Caco-2 (cell line): ENCODE data around the gene SDCBP2. TPM values are rescaled to one million over a fixed set of nuclear protein-coding genes. Genes with fewer than 3 reads are reported as not detected.

Experiments
- BruUV-seq: library from RNA; stranded (reverse); fragments of 400-500 nt; replicated peaks from 2 replicates; lab custom pipeline; 2021; lab: Mats Ljungman, UMichigan
- CTCF ChIA-PET: fragments of 300-600 bp; sonication (Branson Sonifier 250); formaldehyde crosslinking; loops from one replicate; lab custom pipeline; 2022; ENCODE audit warnings: antibody characterized with exemption; lab: Charles Lee
- POLR2A ChIA-PET: fragments of 300-600 bp; sonication (Branson Sonifier 250); formaldehyde crosslinking; loops from one replicate; lab custom pipeline; 2022; ENCODE audit warnings: antibody characterized with exemption; lab: Charles Lee
- DNase-seq, 2 experiments: peaks; one replicate each; pipeline versions ENCODE4 v3.0.0 to v3.0.0-alpha.2; 2020 to 2022
- H3K27me3 ChIP-seq: replicated peaks from 2 replicates; pipeline ENCODE4 v1.6.0; 2011; ENCODE audit warnings: low read length; ENCODE audit not compliant: control insufficient read depth, insufficient read depth
- H3K36me3 ChIP-seq: 2 replicates; pipeline ENCODE4 v1.5.1; 2011; ENCODE audit warnings: low read length; ENCODE audit not compliant: control insufficient read depth, insufficient read depth
- H3K4me1 ChIP-seq: fragments of 250-450 bp; sonication (Bioruptor Pico); 2 replicates; pipeline ENCODE4 v1.5.1; 2020; ENCODE audit warnings: mild to moderate bottlenecking
- H3K4me3 ChIP-seq: 2 replicates; pipeline ENCODE4 v1.5.1; 2011; ENCODE audit warnings: low read depth, mild to moderate bottlenecking, control low read depth, low read length
- H3K9me3 ChIP-seq: fragments of 250-450 bp; sonication (Bioruptor Pico); 2 replicates; pipeline ENCODE4 v1.5.1; 2020; ENCODE audit warnings: mild to moderate bottlenecking, moderate library complexity
- H3K27ac Mint-ChIP-seq: one replicate; pipeline ENCODE4 v1.8.0; 2022; ENCODE audit warnings: mixed read lengths; ENCODE audit not compliant: unreplicated experiment
- H3K27me3 Mint-ChIP-seq: one replicate; pipeline ENCODE4 v1.8.0; 2022; ENCODE audit warnings: mixed read lengths; ENCODE audit not compliant: insufficient read depth, unreplicated experiment
- H3K36me3 Mint-ChIP-seq: one replicate; pipeline ENCODE4 v1.8.0; 2022; ENCODE audit warnings: mild to moderate bottlenecking, mixed read lengths; ENCODE audit not compliant: insufficient read depth, unreplicated experiment
- H3K4me1 Mint-ChIP-seq: one replicate; pipeline ENCODE4 v1.8.0; 2022; ENCODE audit warnings: low read depth, mixed read lengths; ENCODE audit not compliant: unreplicated experiment
- H3K4me3 Mint-ChIP-seq: one replicate; pipeline ENCODE4 v1.8.0; 2022; ENCODE audit warnings: mild to moderate bottlenecking, moderate library complexity, mixed read lengths; ENCODE audit not compliant: unreplicated experiment
- H3K9me3 Mint-ChIP-seq: one replicate; pipeline ENCODE4 v1.8.0; 2022; ENCODE audit warnings: mixed read lengths; ENCODE audit not compliant: unreplicated experiment
- CTCF ChIP-seq, 2 experiments: fragments of 200-600 bp in 1 of 2; IDR thresholded peaks; 1 replicate in 1 of 2; 2 replicates in 1 of 2; pipeline versions ENCODE4 v1.5.1 to v1.8.0; 2011 to 2022; ENCODE audit warnings: antibody characterized with exemption in 1 of 2, control low read depth in 1 of 2, inconsistent platforms in 1 of 2, low read depth in 1 of 2, low read length in 1 of 2, mild to moderate bottlenecking in 1 of 2, moderate library complexity in 1 of 2; ENCODE audit not compliant: insufficient read depth in 1 of 2, severe bottlenecking in 1 of 2, unreplicated experiment in 1 of 2
- intact Hi-C: fragments of 100-400 bp; cut with micrococcal nuclease; formaldehyde crosslinking; loops from one replicate; pipeline ENCODE4 v1.10.0; 2022; ENCODE audit not compliant: unreplicated experiment
- total RNA-seq: library from RNA; stranded (reverse); gene quantifications from 2 replicates; pipeline ENCODE4 v1.2.3, GENCODE V29; 2022

The SDCBP2 gene
- total RNA-seq, 1 experiment from 2014 or later: 2.0 TPM

GRCh38 chr20:1373036-1373435, 44.1 kb upstream of the SDCBP2 start:
- H3K36me3 Mint-ChIP-seq: peaks cover 57% of the 10 kb centered on the region
- no peaks in the 10 kb centered on the region for H3K27me3 Mint-ChIP-seq
- Histone ChIP-seq H3K4me1 (0 out of 2 replicates have a peak, but pooled peaks cover 4% of the 10 kb centered on the region), H3K4me3 (no peak overlapping the region), H3K9me3 (no peaks in the 10 kb centered on the region), H3K36me3 (peaks cover 3% of the 10 kb centered on the region; the same call in 1 of the 2 replicates), H3K27me3 (no peaks in the 10 kb centered on the region)
- no peak overlapping the region for H3K27ac Mint-ChIP-seq
- DNase-seq: no peak
- H3K9me3 Mint-ChIP-seq: no peaks in the 10 kb centered on the region
- ChIA-PET CTCF (no interaction called here), POLR2A (no interaction called here)
- peaks cover 7% of the 10 kb centered on the region for H3K4me1 Mint-ChIP-seq
- TF ChIP-seq CTCF (IDR thresholded peaks at IDR 0.05; ENCODE audit: insufficient read depth in 1 of 2, low read depth in 1 of 2, low read length in 1 of 2, severe bottlenecking in 1 of 2, unreplicated experiment in 1 of 2): no peak
- no peak overlapping the region for H3K4me3 Mint-ChIP-seq
- BruUV-seq: no TSS peak
- intact Hi-C loops: no loop called here

DNA sequence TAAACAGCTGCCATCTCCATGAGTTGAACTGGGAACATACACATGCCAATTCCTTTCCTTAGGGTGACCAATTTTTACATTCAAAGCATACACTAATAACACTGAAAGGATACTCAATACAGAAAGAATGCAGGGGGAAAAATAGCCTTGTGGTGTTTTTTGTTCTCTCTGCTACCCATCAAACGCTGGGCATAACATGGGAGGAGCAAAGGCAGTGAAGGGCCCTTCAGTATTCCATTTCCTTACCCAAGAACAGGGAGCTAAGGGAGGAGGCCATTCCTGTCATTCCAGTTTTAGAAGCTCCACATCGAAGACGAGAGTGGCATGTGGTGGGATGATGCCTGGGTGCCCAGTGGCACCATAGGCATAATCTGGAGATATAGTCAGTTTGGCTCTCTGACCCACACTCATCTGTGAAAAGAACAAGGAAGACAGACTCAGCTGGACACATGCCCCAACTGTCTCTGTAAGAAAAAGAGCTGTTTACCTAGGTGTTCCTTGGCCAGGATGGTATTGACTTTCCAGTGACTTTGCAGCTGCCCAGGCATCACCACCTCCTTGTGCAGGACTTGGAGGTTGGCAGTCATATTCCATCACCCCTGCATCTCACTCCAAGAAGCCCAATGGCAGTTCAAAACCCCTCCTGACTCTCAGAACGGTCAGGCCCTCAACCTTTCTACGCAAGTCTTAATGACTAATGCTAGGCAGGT, 43.0 kb upstream of the SDCBP2 start:
- Mint-ChIP-seq H3K4me3 (no peak overlapping the region), H3K27ac (no peak overlapping the region), H3K27me3 (no peaks in the 10 kb centered on the region), H3K9me3 (peaks cover 6% of the 10 kb centered on the region), H3K36me3 (peaks cover 60% of the 10 kb centered on the region), H3K4me1 (peaks cover 9% of the 10 kb centered on the region)
- no peak for DNase-seq
- POLR2A ChIA-PET: no interaction called here
- TF ChIP-seq CTCF (IDR thresholded peaks at IDR 0.05; ENCODE audit: insufficient read depth in 1 of 2, low read depth in 1 of 2, low read length in 1 of 2, severe bottlenecking in 1 of 2, unreplicated experiment in 1 of 2): no peak
- no TSS peak for BruUV-seq
- no peaks in the 10 kb centered on the region for H3K4me1 ChIP-seq
- no peak overlapping the region for H3K4me3 ChIP-seq
- H3K27me3 ChIP-seq: no peaks in the 10 kb centered on the region
- H3K36me3 ChIP-seq: peaks cover 3% of the 10 kb centered on the region; the same call in 1 of the 2 replicates
- intact Hi-C loops: no loop called here
- no peaks in the 10 kb centered on the region for H3K9me3 ChIP-seq
- CTCF ChIA-PET: no interaction called here

GRCh38 chr20:1371202-1371782, 42.4 kb upstream of the SDCBP2 start:
- DNase-seq: no peak
- POLR2A ChIA-PET: no interaction called here
- Histone ChIP-seq H3K36me3 (peaks cover 3% of the 10 kb centered on the region; the same call in 1 of the 2 replicates), H3K4me3 (no peak overlapping the region), H3K9me3 (no peaks in the 10 kb centered on the region), H3K4me1 (no peaks in the 10 kb centered on the region), H3K27me3 (no peaks in the 10 kb centered on the region)
- CTCF ChIA-PET: no interaction called here
- Mint-ChIP-seq H3K27me3 (no peaks in the 10 kb centered on the region), H3K36me3 (peaks cover 62% of the 10 kb centered on the region), H3K4me3 (no peak overlapping the region), H3K4me1 (peaks cover 6% of the 10 kb centered on the region), H3K9me3 (peaks cover 6% of the 10 kb centered on the region), H3K27ac (no peak overlapping the region)
- intact Hi-C loops: no loop called here
- no peak for TF ChIP-seq CTCF (IDR thresholded peaks at IDR 0.05; ENCODE audit: insufficient read depth in 1 of 2, low read depth in 1 of 2, low read length in 1 of 2, severe bottlenecking in 1 of 2, unreplicated experiment in 1 of 2)
- BruUV-seq: no TSS peak
